Liver (tissue), 5 donors: ENCODE data around the gene ADAT2. TPM values are rescaled to one million over a fixed set of nuclear protein-coding genes. Genes with fewer than 3 reads are reported as not detected.

ENCODE experiments used
- polyA plus RNA-seq, 2 donors: library from polyadenylated mRNA; stranded (reverse) in 1 of 2; unstranded in 1 of 2; fragments of 200-250 nt in 1 of 2; fragments of >200 nt in 1 of 2; fragmentation: Nextera tagmentation in 1 of 2; extraction: Ambion mirVana in 1 of 2; gene quantifications; one replicate each; pipeline versions ENCODE4 v1.2.1 to v1.2.3, GENCODE V29; 2013 to 2015
- small RNA-seq: library from RNA; depleted of rRNA; stranded (forward); fragments of <200 nt; gene quantifications from one replicate; pipeline ENCODE3, GENCODE V24; 2014
- total RNA-seq, 2 donors: library from RNA; depleted of rRNA; stranded (reverse); fragments of >200 nt; gene quantifications; one replicate each; pipeline ENCODE4 v1.2.3, GENCODE V29; 2014
- donor health status: healthy.
- donor health status: healthy.
- donor health status: healthy.

Gene ADAT2
- total and polyA plus RNA-seq, 4 donors: 1.4 to 3.7 (median 2.5) TPM

Small RNA genes within 50 kb of the gene (small RNA-seq; reads per million reads assigned to genes)
- not detected for gene RNA5SP221

Other genes starting within 250 kb of the ADAT2 start
- gene PEX3, start 110 bp upstream of the ADAT2 start, total RNA-seq: 10 to 100 TPM; 12.7 to 15.6 TPM
- gene PEX3, start 110 bp upstream of the ADAT2 start, polyA plus RNA-seq: 10 to 100 TPM; 14.8 to 27.2 TPM
- gene FUCA2, start 61.0 kb upstream of the ADAT2 start, total RNA-seq: 10 to 100 TPM; 22.4 to 31.7 TPM
- 10 to 100 TPM; 38.5 to 44.5 TPM for gene FUCA2, start 61.0 kb upstream of the ADAT2 start, polyA plus RNA-seq
- 10 to 100 TPM; 15.1 to 23.8 TPM for gene PHACTR2, start 227.3 kb upstream of the ADAT2 start, total RNA-seq
- gene PHACTR2, start 227.3 kb upstream of the ADAT2 start, polyA plus RNA-seq: 10 to 100 TPM in 1 of 2 donors, 1 to 10 TPM in 1; 4.0 to 14.9 TPM